Keratinocyte (primary cell): ENCODE data around the gene KRT1.

ENCODE experiments used
- EZH2 ChIP-seq: IDR thresholded peaks from one replicate; pipeline ENCODE4 v1.6.1; 2012; ENCODE audit warnings: inconsistent platforms, mild to moderate bottlenecking, low read length, moderate library complexity
- TF ChIP-seq, protein P1 (sequence below), 3 experiments: IDR thresholded peaks in 1 of 3; conservative IDR thresholded peaks in 1 of 3; optimal IDR thresholded peaks in 1 of 3; 2 replicates in 2 of 3; 3 replicates in 1 of 3; pipeline versions ENCODE3 to v1.5.1; 2011; ENCODE audit warnings: low read length in 3 of 3, mild to moderate bottlenecking in 3 of 3, moderate library complexity in 2 of 3, control low read depth in 1 of 3, inconsistent platforms in 1 of 3; ENCODE audit not compliant: insufficient read depth in 2 of 3; ENCODE audit errors: extremely low read depth in 1 of 3

DNA sequence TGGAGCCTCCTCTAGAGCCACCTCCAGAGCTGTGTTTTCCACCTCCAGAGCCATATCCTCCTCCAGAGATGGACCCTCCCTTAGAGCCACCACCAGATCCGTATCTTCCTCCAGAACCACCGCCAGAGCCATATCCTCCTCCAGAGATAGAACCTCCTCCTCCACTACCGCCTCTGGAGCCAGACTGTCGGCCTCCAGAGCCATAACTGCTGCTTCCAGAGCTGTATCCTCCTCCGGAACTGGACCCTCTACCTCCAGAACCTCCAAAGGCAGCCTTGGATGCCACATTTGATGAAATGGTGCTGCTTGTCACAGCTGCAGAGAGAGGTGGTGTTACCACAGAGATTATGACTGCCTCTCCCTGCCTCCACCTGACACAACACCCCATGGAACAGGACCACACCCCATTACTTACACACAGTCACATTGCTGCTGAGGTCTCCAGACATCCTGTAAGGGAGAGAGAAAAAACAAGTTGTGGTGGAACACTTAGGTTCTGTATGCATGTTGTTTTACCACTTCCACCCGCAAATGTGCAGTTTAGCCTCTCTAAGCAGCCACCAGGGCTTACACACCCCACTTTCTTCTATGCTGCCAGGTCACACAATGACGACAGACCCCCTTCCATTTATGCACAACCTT lies 35.0 kb downstream of the KRT1 start:
- TF ChIP-seq, protein P1, sequence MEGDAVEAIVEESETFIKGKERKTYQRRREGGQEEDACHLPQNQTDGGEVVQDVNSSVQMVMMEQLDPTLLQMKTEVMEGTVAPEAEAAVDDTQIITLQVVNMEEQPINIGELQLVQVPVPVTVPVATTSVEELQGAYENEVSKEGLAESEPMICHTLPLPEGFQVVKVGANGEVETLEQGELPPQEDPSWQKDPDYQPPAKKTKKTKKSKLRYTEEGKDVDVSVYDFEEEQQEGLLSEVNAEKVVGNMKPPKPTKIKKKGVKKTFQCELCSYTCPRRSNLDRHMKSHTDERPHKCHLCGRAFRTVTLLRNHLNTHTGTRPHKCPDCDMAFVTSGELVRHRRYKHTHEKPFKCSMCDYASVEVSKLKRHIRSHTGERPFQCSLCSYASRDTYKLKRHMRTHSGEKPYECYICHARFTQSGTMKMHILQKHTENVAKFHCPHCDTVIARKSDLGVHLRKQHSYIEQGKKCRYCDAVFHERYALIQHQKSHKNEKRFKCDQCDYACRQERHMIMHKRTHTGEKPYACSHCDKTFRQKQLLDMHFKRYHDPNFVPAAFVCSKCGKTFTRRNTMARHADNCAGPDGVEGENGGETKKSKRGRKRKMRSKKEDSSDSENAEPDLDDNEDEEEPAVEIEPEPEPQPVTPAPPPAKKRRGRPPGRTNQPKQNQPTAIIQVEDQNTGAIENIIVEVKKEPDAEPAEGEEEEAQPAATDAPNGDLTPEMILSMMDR (optimal IDR thresholded peaks at IDR 0.05 in 1 of 3, IDR thresholded peaks at IDR 0.05 in 1 of 3, conservative IDR thresholded peaks at IDR 0.05 in 1 of 3; ENCODE audit: extremely low read depth in 1 of 3, insufficient read depth in 2 of 3, low read length in 3 of 3), result no peak
- TF ChIP-seq EZH2, result no peak
